T-helper 1 cell (primary cell): Measurements from ENCODE around the gene SMAD3.
A peak's percentile ranks its signal among the peaks of the same experiment; 100 is the strongest.
"Not testable (repeated sequence)": the region's sequence is repeated elsewhere in the genome, so short reads cannot be mapped to it uniquely, and the experiment has no call there.

Experiments used
- DNase-seq, 5 donors: peaks; one replicate each; pipeline ENCODE4 v3.0.0-alpha.2; 2012 to 2020
- total RNA-seq, 4 donors: gene quantifications; one replicate each; lab custom pipeline; 2026; lab: John Stamatoyannopoulos, UW

SMAD3 gene
- total RNA-seq = 117 to 194 (median 139) reads per million in 4 donors

- peak; percentile 60 to 86 (median 70) for DNase-seq
Measured at GRCh38 chr15:67065531-67066005, at the start of gene SMAD3. TSS of gene SMAD3 (plus strand) at chr15:67065602. CDS start at chr15:67066155, 553 bp downstream.

GRCh38 chr15:67017311-67017710 lies 48.1 kb upstream of the SMAD3 start:
- DNase-seq = no peak

GRCh38 chr15:67018026-67018425 lies 47.4 kb upstream of the SMAD3 start:
- DNase-seq = no peak

GRCh38 chr15:67018441-67018840 lies 47.0 kb upstream of the SMAD3 start:
- DNase-seq = no peak

- DNase-seq = no peak
Measured at GRCh38 chr15:67019069-67019468, 46.3 kb upstream of the SMAD3 start.

- DNase-seq = no peak
Measured at GRCh38 chr15:67019884-67020520, 45.4 kb upstream of the SMAD3 start.

- not testable (repeated sequence) for DNase-seq
Measured at GRCh38 chr15:67020668-67021067, 44.7 kb upstream of the SMAD3 start.

GRCh38 chr15:67021455-67021854 lies 43.9 kb upstream of the SMAD3 start:
- no peak for DNase-seq

GRCh38 chr15:67022587-67023105 lies 42.8 kb upstream of the SMAD3 start:
- no peak for DNase-seq

GRCh38 chr15:67023517-67024313 lies 41.7 kb upstream of the SMAD3 start:
- DNase-seq = no peak

GRCh38 chr15:67024314-67024997 lies 40.9 kb upstream of the SMAD3 start:
- peak in 1 of 5 donors; percentile 66 for DNase-seq

- DNase-seq = no peak
Measured at GRCh38 chr15:67024998-67025368, 40.4 kb upstream of the SMAD3 start.

- no peak for DNase-seq
Measured at GRCh38 chr15:67025719-67026609, 39.4 kb upstream of the SMAD3 start.

GRCh38 chr15:67026610-67026967 lies 38.8 kb upstream of the SMAD3 start:
- no peak for DNase-seq

GRCh38 chr15:67028440-67028839 lies 37.0 kb upstream of the SMAD3 start:
- DNase-seq = not testable (repeated sequence)

GRCh38 chr15:67030036-67030762 lies 35.2 kb upstream of the SMAD3 start:
- DNase-seq = no peak

- no peak for DNase-seq
Measured at GRCh38 chr15:67031331-67031730, 34.1 kb upstream of the SMAD3 start.

- DNase-seq = no peak
Measured at GRCh38 chr15:67032608-67033007, 32.8 kb upstream of the SMAD3 start.

GRCh38 chr15:67033012-67033411 lies 32.4 kb upstream of the SMAD3 start:
- DNase-seq = peak in 4 of 5 donors; percentile 10 to 38 (median 26)

- peak in 3 of 5 donors; percentile 5 to 32 (median 8) for DNase-seq
Measured at GRCh38 chr15:67033571-67034044, 31.8 kb upstream of the SMAD3 start.

- no peak for DNase-seq
Measured at GRCh38 chr15:67035886-67036285, 29.5 kb upstream of the SMAD3 start.
